Midbrain (tissue), 1 donor: ENCODE data around the gene ZDBF2.
"Not testable (repeated sequence)": the region's sequence is repeated elsewhere in the genome, so short reads cannot be mapped to it uniquely, and the experiment has no call there.

Experiments used
- DNase-seq: peaks from one replicate; lab custom pipeline; 2025; lab: John Stamatoyannopoulos, UW

ZDBF2 gene

GRCh38 chr2:206259376-206260187 is 14.9 kb upstream of the ZDBF2 start:
- no peak for DNase-seq

- no peak for DNase-seq
These were observed 14.1 kb upstream of the ZDBF2 start for GRCh38 chr2:206260188-206261012.

DNA sequence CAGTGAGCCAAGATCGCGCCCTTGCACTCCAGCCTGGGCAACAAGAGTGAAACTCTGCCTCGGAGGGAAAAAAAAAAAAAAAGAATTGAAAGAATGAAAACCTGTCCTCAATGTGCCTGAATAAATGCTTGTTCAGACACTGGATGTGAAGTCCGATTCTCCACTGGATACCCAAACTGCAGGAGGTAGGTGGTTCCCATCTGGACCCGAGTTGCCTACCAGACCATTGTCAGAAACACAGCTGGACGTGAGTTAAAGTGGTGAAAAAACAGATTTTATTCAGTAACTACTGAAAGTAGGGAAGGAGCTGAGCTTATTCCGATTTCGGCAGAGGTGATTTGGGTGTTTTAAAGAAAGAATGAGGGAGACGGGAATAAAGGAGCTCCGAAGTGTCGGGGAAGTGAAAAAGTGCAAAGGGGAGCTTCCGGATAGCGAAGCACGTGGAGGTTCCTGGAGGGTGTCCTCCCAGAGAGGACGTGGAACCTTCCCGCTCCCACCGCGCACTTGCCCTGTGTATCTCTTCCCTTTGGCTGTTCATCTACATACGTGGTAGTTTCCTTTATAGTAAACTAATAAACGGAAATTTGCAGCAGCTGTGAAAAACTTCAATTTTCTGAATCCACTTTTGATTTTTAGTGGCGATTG is 10.4 kb upstream of the ZDBF2 start:
- DNase-seq = no peak

- DNase-seq = no peak
These were observed 8.0 kb upstream of the ZDBF2 start for GRCh38 chr2:206266130-206267125.

DNA sequence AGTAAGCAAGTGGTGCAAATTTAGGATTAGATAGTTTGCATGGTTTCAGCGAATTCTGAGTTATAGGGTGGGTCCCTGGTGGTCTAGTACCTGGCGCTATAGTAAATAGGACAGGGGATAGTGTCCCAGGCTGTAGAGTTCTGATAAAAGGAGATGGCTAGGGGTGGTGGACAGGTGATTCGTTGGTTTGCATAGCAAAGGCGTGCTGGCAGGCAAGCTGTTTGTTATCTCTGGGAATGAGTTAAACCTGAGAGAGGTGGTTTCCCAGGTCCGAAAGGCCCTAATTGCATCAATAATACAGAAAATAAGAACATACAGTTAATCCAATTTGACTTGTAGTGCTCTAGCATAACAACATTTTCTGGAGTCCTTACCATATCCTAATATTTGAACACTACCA is 6.9 kb upstream of the ZDBF2 start:
- no peak for DNase-seq

DNA sequence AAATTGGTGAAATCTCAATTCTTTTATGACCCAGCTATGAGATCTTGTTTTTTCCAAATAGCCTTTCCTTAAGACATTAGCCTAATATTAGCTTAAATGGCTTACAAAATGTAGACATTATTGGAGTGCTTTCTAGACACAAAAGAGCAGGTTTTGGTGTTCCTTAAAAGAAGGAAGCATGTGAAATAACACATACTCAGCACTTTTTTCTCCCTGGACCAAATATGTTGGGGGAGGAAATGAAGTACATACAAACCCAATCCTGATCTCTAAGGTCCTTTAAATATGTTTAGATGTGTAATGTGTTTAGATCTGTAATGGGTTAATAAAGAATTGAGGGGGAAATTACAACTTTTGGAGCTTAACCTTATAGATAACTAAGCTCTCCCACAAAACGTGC is 3.4 kb upstream of the ZDBF2 start:
- no peak for DNase-seq

GRCh38 chr2:206273905-206274304 is 558 bp upstream of the ZDBF2 start:
- DNase-seq = no peak

- no peak for DNase-seq
These were observed 1.0 kb downstream of the ZDBF2 start for GRCh38 chr2:206275312-206276055.

GRCh38 chr2:206276169-206276942 is 1.9 kb downstream of the ZDBF2 start:
- DNase-seq = no peak

DNA sequence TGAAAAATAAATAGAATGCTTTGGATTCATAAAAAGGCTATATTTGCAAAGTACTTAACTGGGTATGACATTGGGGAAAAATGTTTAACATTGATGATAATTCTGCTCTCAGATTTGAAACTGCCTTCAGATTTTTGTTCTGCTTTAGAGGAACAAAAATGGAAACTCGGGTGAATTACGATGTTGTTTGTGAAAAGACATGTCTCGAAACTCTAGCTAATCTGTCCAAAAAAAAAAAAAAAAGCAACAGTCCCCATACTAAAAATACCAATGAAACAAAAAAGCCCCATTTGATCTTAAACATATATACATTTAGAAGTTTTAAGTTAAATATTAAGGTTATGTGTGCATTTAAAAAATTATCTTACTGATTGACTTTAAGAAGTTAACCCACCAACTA is 3.0 kb downstream of the ZDBF2 start:
- no peak for DNase-seq

- DNase-seq = no peak
These were observed 8.3 kb downstream of the ZDBF2 start for GRCh38 chr2:206282746-206283145.

- no peak for DNase-seq
These were observed 12.7 kb downstream of the ZDBF2 start for GRCh38 chr2:206287197-206287596.

- no peak for DNase-seq
These were observed 14.9 kb downstream of the ZDBF2 start for GRCh38 chr2:206289391-206289790.

DNA sequence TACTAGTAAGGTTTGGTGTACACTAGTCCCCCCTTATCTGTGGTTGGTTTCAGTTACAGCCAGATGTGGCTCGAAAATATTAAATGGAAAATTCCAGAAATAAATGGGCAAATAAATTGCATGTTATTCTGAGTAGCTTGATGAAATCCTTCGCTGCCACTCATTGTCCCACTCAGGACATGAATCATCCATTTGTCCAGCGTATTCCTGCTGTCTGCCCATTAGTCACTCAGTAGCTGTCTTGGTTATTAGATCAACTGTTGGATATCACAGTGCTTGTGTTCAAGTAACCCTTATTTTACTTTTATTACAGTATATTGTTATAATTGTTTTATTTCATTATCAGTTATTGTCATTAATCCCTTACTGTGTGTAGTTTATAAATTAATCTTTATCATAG is 21.7 kb downstream of the ZDBF2 start:
- no peak for DNase-seq

DNA sequence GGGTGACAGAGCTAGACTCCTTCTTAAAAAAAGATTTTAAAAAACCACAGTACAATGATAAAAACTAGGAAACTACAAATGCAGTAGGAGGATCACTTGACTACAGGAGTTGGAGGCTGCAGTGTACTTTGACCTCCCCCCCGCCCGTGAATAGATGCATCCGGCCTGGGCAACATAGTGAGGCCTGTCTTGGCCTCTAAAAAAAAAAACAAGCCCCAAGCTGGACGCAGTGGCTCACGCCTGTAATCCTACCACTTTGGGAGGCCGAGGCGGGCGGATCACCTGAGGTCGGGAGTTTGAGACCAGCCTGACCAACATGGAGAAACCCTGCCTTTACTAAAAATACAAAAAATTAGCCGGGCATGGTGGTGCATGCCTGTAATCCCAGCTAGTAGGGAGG is 25.1 kb downstream of the ZDBF2 start:
- DNase-seq = not testable (repeated sequence)

GRCh38 chr2:206305523-206306245 is 31.2 kb downstream of the ZDBF2 start:
- no peak for DNase-seq

- no peak for DNase-seq
These were observed 36.6 kb downstream of the ZDBF2 start for GRCh38 chr2:206311026-206311425.

DNA sequence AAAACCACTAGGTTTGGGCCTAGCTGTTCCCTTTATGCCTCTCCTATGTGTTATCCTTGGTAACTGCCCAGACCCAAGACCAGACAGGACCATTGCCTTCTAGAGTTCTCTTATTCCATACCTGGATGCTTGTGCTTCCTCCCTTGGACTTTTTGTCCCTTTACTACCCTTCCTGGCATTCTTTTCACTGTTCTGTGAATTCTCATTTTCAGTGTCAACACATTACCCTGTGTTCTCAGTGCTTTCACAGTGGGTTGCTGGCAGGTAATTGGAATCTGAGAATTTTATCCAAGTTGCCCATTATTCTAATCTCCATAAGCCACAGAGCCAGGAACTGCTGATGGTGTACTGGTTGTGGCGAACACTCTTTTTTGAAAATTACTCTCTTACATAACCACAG is 41.7 kb downstream of the ZDBF2 start:
- no peak for DNase-seq

DNA sequence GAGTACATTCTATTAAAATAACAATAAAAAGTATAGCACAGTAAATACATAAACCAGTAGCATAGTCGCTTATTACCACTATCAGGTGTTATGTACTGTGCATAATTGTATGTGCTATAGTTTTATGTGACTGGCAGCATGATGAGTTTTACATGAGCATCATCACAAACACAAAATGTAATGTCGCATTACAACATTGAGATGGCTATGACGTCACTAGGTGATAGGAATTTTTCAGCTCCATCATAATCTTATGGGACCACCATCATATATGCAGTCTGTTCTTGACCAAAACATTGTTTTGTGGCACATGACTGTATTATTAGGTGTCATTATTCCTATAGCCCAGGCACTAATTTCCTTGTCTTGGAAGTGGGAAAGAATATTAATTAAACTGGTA is 48.6 kb downstream of the ZDBF2 start:
- no peak for DNase-seq
